ENCODE results near the gene EXOC2. TPM values are rescaled to one million over a fixed set of nuclear protein-coding genes. Genes with fewer than 3 reads are reported as not detected.
"Not testable (repeated sequence)": the region's sequence is repeated elsewhere in the genome, so short reads cannot be mapped to it uniquely, and the experiment has no call there.

EXOC2 gene
- total and polyA plus RNA-seq, 2 donors (not counting 3 experiments of a cell fraction or from before 2014, with no cell fraction given): 18.2 to 30.8 TPM

DNA sequence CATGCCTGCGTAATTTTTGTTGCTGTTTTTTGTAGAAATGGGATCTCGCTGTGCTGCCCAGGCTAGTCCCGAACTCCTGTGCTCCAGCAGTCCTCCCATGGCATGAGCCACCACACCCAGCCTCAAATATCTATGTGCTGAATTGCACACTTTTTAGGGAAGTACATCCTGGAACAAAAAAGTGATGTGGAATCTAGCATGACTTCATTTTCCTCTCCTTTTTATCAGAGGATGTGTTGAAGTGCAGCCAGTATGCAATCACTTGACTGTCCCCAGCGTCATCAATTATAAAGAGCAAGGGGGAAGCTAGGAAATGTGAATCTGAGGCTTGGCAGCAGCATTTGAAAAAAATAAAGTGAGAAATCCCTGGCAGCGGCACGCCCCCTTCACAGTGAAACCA lies 6.4 kb upstream of the EXOC2 start:
- ChIA-PET CTCF (interaction anchor here (0.9 to 2.5 kb wide), 9 partner anchors 9 to 727 kb away, joined by 3 to 13 read pairs (median 4); no protein-coding TSS in a partner anchor), POLR2A (no interaction called here)
- H2AFZ ChIP-seq (ENCODE audit: low read depth, low read length): peak overlapping the region; percentile 16
- intact Hi-C loops (cut with micrococcal nuclease): no loop called here
- H3K79me2 ChIP-seq (ENCODE audit: control insufficient read depth, insufficient read depth, low read length): no peaks in the 10 kb centered on the region
- H3K9ac ChIP-seq (replicated peaks; ENCODE audit: extremely low read depth, insufficient read depth, low read length): peak overlapping the region; percentile 26
- H3K27ac ChIP-seq (ENCODE audit: insufficient read depth, low read depth, low read length): no peak overlapping the region
- TF ChIP-seq EZH2 (IDR thresholded peaks at IDR 0.05; ENCODE audit: borderline replicate concordance, low read depth, low read length, severe bottlenecking): no peak
- TF ChIP-seq, protein P1, sequence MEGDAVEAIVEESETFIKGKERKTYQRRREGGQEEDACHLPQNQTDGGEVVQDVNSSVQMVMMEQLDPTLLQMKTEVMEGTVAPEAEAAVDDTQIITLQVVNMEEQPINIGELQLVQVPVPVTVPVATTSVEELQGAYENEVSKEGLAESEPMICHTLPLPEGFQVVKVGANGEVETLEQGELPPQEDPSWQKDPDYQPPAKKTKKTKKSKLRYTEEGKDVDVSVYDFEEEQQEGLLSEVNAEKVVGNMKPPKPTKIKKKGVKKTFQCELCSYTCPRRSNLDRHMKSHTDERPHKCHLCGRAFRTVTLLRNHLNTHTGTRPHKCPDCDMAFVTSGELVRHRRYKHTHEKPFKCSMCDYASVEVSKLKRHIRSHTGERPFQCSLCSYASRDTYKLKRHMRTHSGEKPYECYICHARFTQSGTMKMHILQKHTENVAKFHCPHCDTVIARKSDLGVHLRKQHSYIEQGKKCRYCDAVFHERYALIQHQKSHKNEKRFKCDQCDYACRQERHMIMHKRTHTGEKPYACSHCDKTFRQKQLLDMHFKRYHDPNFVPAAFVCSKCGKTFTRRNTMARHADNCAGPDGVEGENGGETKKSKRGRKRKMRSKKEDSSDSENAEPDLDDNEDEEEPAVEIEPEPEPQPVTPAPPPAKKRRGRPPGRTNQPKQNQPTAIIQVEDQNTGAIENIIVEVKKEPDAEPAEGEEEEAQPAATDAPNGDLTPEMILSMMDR (IDR thresholded peaks at IDR 0.05; ENCODE audit: extremely low read depth in 1 of 2, insufficient read depth in 1 of 2, low read depth in 1 of 2, low read length in 2 of 2): no peak
- no peak for TF ChIP-seq FOS (IDR thresholded peaks at IDR 0.05; ENCODE audit: borderline replicate concordance, insufficient read depth, low read length)
- TF ChIP-seq JUN (IDR thresholded peaks at IDR 0.05; ENCODE audit: borderline replicate concordance, insufficient read depth, insufficient read length, low read depth): no peak
- TF ChIP-seq POLR2AphosphoS5 (IDR thresholded peaks at IDR 0.05; ENCODE audit: insufficient read depth, low read depth, low read length): no peak
- TF ChIP-seq POLR2A (IDR thresholded peaks at IDR 0.05; ENCODE audit: low read depth, low read length): no peak
- no peak for TF ChIP-seq MYC (IDR thresholded peaks at IDR 0.05; ENCODE audit: low read depth, low read length)
- TF ChIP-seq, protein P2, sequence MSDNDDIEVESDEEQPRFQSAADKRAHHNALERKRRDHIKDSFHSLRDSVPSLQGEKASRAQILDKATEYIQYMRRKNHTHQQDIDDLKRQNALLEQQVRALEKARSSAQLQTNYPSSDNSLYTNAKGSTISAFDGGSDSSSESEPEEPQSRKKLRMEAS (IDR thresholded peaks at IDR 0.05; ENCODE audit: insufficient read depth, insufficient read length): no peak
- no peak for TF ChIP-seq GATA2 (IDR thresholded peaks at IDR 0.05; ENCODE audit: insufficient read depth, insufficient read length, low read depth, low read length)
- FAIRE-seq: no peak
- DNase-seq (ENCODE audit: low read depth, low spot score): peak; percentile 37
- no TSS peak for BruUV-seq (replicated peaks)
- H3K4me1 ChIP-seq (ENCODE audit: control insufficient read depth, extremely low read depth, insufficient read depth, low read length): peaks cover 18% of the 10 kb centered on the region
- no peaks in the 10 kb centered on the region for H4K20me1 ChIP-seq (replicated peaks; ENCODE audit: control insufficient read depth, extremely low read depth, insufficient read depth, low read length)
- dilution Hi-C loops (cut with MboI; ENCODE audit: extremely low pct_ligation_motif_present, low sequenced_read_pairs): no loop called here
- H3K4me2 ChIP-seq (ENCODE audit: insufficient read depth, low read length): peak overlapping the region; percentile 20
- no peaks in the 10 kb centered on the region for H3K9me3 ChIP-seq (replicated peaks; ENCODE audit: control insufficient read depth, insufficient read depth, low read length)
- no peak overlapping the region for H3K4me3 ChIP-seq (replicated peaks in 1 of 3; ENCODE audit: insufficient read depth in 1 of 3, low read depth in 1 of 3, low read length in 3 of 3)
- no peaks in the 10 kb centered on the region for H3K9me1 ChIP-seq (replicated peaks; ENCODE audit: control insufficient read depth, extremely low read depth, insufficient read depth, low read length)
- H3K36me3 ChIP-seq (ENCODE audit: control insufficient read depth in 2 of 2, extremely low read depth in 1 of 2, insufficient read depth in 2 of 2, low read length in 2 of 2): no peaks in the 10 kb centered on the region
- no peaks in the 10 kb centered on the region for H3K27me3 ChIP-seq (ENCODE audit: control insufficient read depth in 2 of 2, insufficient read depth in 2 of 2, low read length in 2 of 2)

DNA sequence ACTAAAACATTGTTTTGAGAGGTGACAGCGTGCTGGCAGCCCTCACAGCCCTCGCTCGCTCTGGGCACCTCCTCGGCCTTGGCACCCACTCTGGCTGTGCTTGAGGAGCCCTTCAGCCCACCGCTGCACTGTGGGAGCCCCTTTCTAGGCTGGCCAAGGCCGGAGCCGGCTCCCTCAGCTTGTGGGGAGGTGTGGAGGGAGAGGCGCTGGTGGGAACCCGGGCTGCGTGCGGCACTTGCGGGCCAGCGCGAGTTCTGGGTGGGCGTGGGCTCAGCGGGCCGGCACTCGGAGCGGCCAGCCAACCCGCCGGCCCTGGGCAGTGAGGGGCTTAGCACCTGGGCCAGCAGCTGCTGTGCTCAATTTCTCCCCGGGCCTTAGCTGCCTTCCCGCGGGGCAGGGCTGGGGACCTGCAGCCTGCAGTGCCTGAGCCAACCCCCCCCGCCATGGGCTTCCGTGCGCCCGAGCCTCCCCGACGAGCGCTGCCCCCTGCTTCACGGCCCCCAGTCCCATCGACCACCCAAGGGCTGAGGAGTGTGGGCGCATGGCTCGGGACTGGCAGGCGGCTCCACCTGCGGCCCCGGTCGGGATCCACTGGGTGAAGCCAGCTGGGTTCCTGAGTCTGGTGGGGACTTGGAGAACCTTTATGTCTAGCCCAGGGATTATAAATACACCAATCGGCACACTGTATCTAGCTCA lies 1.6 kb upstream of the EXOC2 start:
- CTCF ChIA-PET: interaction anchor here (1.5 kb wide), 1 partner anchor 10 kb away, joined by 6 read pairs; no protein-coding TSS in a partner anchor
- H3K9me1 ChIP-seq (replicated peaks; ENCODE audit: control insufficient read depth, extremely low read depth, insufficient read depth, low read length); H3K27me3 ChIP-seq (ENCODE audit: control insufficient read depth in 2 of 2, insufficient read depth in 2 of 2, low read length in 2 of 2); H3K36me3 ChIP-seq (ENCODE audit: control insufficient read depth in 2 of 2, extremely low read depth in 1 of 2, insufficient read depth in 2 of 2, low read length in 2 of 2); H3K27ac ChIP-seq (ENCODE audit: insufficient read depth, low read depth, low read length); dilution Hi-C loops (cut with MboI; ENCODE audit: extremely low pct_ligation_motif_present, low sequenced_read_pairs); H3K4me2 ChIP-seq (ENCODE audit: insufficient read depth, low read length); FAIRE-seq; H3K9me3 ChIP-seq (replicated peaks; ENCODE audit: control insufficient read depth, insufficient read depth, low read length); BruUV-seq (replicated peaks); H4K20me1 ChIP-seq (replicated peaks; ENCODE audit: control insufficient read depth, extremely low read depth, insufficient read depth, low read length); H3K9ac ChIP-seq (replicated peaks; ENCODE audit: extremely low read depth, insufficient read depth, low read length); DNase-seq (ENCODE audit: low read depth, low spot score); H2AFZ ChIP-seq (ENCODE audit: low read depth, low read length); POLR2A ChIA-PET; H3K4me3 ChIP-seq (replicated peaks in 1 of 3; ENCODE audit: insufficient read depth in 1 of 3, low read depth in 1 of 3, low read length in 3 of 3): not testable (repeated sequence)
- Histone ChIP-seq H3K79me2 (ENCODE audit: control insufficient read depth, insufficient read depth, low read length) (peaks cover 30% of the 10 kb centered on the region), H3K4me1 (ENCODE audit: control insufficient read depth, extremely low read depth, insufficient read depth, low read length) (peaks cover 17% of the 10 kb centered on the region)
- intact Hi-C loops (cut with micrococcal nuclease): loop anchor here (5.0 kb wide), 1 partner anchor 102 kb away; no protein-coding TSS in a partner anchor
